Spinal cord (tissue), 10 donors: ENCODE data around the gene GIGYF2. TPM values are rescaled to one million over a fixed set of nuclear protein-coding genes. Genes with fewer than 3 reads are reported as not detected.
A peak's percentile ranks its signal among the peaks of the same experiment; 100 is the strongest.

ENCODE experiments used
- DNase-seq, 6 donors: peaks; one replicate each; pipeline versions ENCODE4 v3.0.0 to v3.0.0-alpha.2; 2013 to 2015; ENCODE audit warnings: low spot score in 6 of 6, low read depth in 4 of 6
- H3K27ac ChIP-seq: one replicate; pipeline ENCODE4 v1.5.1; 2013; ENCODE audit warnings: low read depth, low read length, control low read depth
- H3K27me3 ChIP-seq: one replicate; pipeline ENCODE4 v1.6.1; 2013; ENCODE audit warnings: low read length; ENCODE audit not compliant: control insufficient read depth, insufficient read depth
- H3K36me3 ChIP-seq: one replicate; pipeline ENCODE4 v1.6.1; 2013; ENCODE audit warnings: low read length; ENCODE audit not compliant: control insufficient read depth, insufficient read depth
- H3K4me1 ChIP-seq: one replicate; pipeline ENCODE4 v1.6.1; 2013; ENCODE audit warnings: low read length; ENCODE audit not compliant: control insufficient read depth, insufficient read depth
- H3K4me3 ChIP-seq: one replicate; pipeline ENCODE4 v1.5.1; 2013; ENCODE audit warnings: low read depth, low read length, control low read depth
- H3K9me3 ChIP-seq: one replicate; pipeline ENCODE4 v1.6.1; 2013; ENCODE audit warnings: low read length; ENCODE audit not compliant: control insufficient read depth, insufficient read depth
- WGBS: methylation state at CpG from one replicate; pipeline ENCODE4 v1.1.5; 2013; ENCODE audit warnings: missing lambda C conversion rate; ENCODE audit not compliant: insufficient coverage; 5-methylcytosine and 5-hydroxymethylcytosine counted together
- polyA plus RNA-seq, 2 donors: library from polyadenylated mRNA; unstranded; fragments of 120-200 nt; gene quantifications; one replicate each; pipeline ENCODE4 v1.2.1, GENCODE V29; 2013; ENCODE audit not compliant: insufficient read length in 2 of 2
- total RNA-seq, 2 donors: library from RNA; depleted of rRNA in 1 of 2; stranded (reverse); fragments of 120-200 nt in 1 of 2; fragments of >200 nt in 1 of 2; gene quantifications; one replicate each; pipeline versions ENCODE4 v1.2.3 to v1.2.4, GENCODE V29; 2013 to 2014
- donor health status: healthy.

The GIGYF2 gene
- total and polyA plus RNA-seq, 4 donors = 38.9 to 98.7 (median 65.5) TPM

DNA sequence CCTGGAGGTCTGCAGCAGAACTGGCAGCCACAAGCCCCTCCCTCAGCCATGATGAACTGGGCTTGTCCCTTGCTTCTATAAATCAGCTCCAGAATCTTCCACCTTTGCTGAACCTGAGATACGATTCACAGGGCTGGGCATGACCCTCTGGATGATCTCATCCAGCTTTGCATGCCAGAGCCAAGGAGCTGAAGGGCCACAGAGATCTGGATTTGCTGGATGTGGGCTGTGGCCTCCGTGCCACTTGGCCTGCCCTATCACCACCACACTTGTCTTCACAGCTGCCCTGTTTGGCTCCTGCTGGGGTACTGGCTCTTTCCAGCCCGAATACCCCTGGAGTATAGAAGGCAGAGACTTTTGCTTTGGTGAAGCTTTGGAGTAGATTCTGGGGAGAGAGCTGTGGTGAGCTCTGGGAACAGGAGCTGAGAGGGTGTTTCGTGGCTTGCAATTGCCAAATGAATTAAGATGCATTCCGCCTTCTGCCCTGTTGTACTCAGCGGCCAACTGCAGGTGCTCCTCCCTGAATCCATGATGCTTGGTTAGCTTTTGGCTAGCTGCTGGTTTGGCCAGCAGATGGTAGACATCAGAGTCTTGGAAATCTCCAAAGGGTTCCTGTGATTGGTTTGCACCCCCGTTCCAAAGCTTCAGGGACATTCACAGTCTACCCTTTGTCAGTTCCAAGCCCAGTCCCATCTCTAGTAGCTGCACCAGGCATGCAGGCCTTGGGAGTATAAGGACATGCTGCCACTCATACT lies 30.9 kb upstream of the GIGYF2 start:
- peaks cover 7% of the 10 kb centered on the region for H3K36me3 ChIP-seq
- no peak overlapping the region for H3K4me3 ChIP-seq
- no peak overlapping the region for H3K27ac ChIP-seq
- peaks cover 16% of the 10 kb centered on the region for H3K4me1 ChIP-seq
- no peaks in the 10 kb centered on the region for H3K9me3 ChIP-seq
- WGBS = 51% methylated on average over 5 of the region's 7 CpGs
- no peaks in the 10 kb centered on the region for H3K27me3 ChIP-seq
- DNase-seq = no peak

DNA sequence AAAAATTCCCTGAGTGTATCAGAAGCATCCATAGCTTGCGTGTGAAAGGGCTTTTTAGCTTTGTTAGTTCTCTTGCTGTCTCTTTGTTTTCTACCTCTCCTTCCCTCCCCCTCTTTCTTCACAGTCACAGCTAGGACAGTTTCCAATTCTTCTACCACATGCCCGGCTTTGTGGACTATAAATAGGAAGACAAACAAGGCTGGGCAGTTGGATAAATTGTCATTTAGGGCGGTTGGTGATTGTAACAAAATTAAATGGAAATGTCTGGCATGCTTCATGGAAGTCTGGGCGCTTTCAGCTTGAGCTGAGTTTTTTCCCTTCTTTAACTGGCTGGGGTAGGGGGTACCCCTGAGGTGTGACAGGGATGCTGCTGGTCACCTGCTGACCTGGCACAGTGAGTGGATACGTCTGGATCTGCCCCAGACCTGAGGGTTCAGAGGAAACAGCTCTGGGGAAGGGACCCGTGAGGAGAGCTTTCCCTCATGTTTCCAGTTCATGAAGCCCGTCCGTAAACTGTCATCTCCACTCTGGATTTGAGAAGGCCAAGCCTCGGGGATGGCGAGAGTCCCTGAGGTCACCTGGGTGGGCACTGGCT lies 29.0 kb upstream of the GIGYF2 start:
- H3K27ac ChIP-seq = no peak overlapping the region
- H3K4me3 ChIP-seq = no peak overlapping the region
- peak in 4 of 6 donors; percentile 15 to 76 (median 60) for DNase-seq
- no peaks in the 10 kb centered on the region for H3K9me3 ChIP-seq
- peaks cover 10% of the 10 kb centered on the region for H3K36me3 ChIP-seq
- WGBS = 40% methylated on average over 3 of the region's 10 CpGs
- H3K27me3 ChIP-seq = no peaks in the 10 kb centered on the region
- H3K4me1 ChIP-seq = peaks cover 16% of the 10 kb centered on the region

DNA sequence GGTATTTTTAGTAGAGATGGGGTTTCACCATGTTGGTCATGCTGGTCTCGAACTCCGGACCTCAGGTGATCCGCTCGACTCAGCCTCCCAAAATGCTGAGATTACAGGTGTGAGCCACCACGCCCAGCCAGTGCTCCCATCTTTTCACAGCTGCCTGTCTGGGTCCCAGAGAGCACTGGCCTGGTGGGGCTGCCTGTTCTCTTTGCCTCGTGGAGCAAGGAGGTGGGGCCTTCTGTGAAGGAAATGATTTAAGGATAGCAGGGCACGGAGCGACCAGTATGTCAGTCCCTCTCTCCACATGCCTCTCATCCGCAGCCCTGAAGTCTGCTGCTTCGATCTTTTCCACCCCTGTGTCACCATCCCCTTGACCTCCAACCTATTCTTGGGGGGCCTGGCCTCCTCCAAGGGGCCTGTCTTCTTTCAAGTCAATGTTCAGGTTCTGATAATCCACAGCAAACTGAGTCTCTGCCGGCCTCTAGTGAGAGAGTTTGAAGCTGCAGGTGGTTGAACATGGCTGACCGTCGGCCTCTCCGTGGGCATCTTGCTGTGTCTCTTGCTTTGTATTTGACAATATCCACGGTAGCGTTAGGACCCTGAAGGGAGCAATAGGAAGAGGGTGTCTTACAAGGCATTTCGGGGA lies 28.2 kb upstream of the GIGYF2 start:
- peaks cover 11% of the 10 kb centered on the region for H3K36me3 ChIP-seq
- H3K27ac ChIP-seq = no peak overlapping the region
- no peaks in the 10 kb centered on the region for H3K9me3 ChIP-seq
- DNase-seq = peak in 2 of 6 donors; percentile 42 to 54
- 70% methylated on average over 11 of the region's 17 CpGs for WGBS
- H3K27me3 ChIP-seq = no peaks in the 10 kb centered on the region
- peaks cover 16% of the 10 kb centered on the region for H3K4me1 ChIP-seq
- H3K4me3 ChIP-seq = no peak overlapping the region

DNA sequence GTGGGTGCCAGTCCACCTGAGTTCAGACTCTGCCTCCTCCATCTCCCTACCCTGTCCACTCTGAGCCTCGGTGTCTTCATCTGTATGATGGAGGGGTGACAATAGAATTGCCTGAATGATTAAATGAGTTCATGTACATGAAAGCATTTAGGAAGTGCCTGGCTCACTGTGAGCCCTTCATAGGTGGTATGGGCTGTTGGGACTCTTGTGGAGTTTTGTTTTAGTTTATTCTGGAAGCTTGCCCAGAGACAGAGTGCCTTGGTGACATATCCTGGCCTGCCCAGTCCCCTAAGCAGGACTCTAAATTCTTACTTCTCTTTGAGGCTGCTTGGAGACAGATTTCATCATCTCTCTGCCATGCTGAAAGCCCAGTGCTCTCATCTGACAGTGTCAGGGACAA lies 24.5 kb upstream of the GIGYF2 start:
- no peak overlapping the region for H3K27ac ChIP-seq

DNA sequence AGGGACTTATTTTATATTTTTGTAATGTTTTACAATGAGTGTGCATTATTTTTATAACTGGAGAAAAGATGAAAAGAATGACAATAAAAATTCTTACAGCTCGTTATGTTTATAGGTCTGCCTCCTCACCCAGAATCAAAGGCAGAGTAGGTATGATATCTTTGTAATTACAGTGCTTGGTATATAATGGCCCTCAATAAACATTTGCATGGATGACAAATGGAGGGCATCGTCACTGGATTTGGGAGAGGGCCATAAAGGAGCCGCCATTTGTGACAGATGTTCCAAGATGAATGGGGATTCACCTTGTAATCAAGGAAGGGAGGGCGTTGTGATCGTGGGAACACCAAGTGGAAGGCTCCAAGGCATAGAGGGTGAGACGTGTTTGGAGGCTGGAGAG lies 22.6 kb upstream of the GIGYF2 start:
- H3K36me3 ChIP-seq = peaks cover 12% of the 10 kb centered on the region
- H3K4me3 ChIP-seq = no peak overlapping the region
- 60% methylated on average over 4 of the region's 6 CpGs for WGBS
- H3K27ac ChIP-seq = no peak overlapping the region
- H3K27me3 ChIP-seq = no peaks in the 10 kb centered on the region
- no peaks in the 10 kb centered on the region for H3K9me3 ChIP-seq
- DNase-seq = no peak
- H3K4me1 ChIP-seq = no peaks in the 10 kb centered on the region

More for the DNA sequence above, 24.5 kb upstream of the GIGYF2 start:
- Histone ChIP-seq H3K9me3 (no peaks in the 10 kb centered on the region), H3K4me3 (no peak overlapping the region), H3K4me1 (peaks cover 10% of the 10 kb centered on the region), H3K27me3 (no peaks in the 10 kb centered on the region), H3K36me3 (peaks cover 12% of the 10 kb centered on the region)
- no CpG with 5 or more reads among the region's 1 CpG for WGBS
- no peak for DNase-seq

DNA sequence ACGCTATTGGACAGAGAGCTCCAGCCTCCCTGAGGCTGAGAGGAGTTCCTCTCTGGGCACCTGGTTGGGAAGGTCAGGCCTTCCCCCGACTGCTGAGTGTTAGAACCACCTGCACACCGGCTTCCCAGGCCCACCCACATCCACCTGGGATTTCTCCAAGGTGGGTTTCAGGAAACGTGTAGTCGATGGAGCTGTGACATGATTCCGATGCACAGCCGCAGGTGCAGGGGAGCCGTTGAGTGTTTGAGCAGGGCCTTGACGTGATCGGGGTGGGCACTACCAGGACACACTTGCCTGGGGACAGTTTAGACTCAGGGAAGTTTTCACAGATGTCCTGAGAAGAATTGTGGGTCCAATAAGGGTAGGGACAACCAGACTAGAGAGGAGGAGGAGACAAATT lies 21.8 kb upstream of the GIGYF2 start:
- Histone ChIP-seq H3K4me1 (no peaks in the 10 kb centered on the region), H3K36me3 (peaks cover 12% of the 10 kb centered on the region), H3K27ac (no peak overlapping the region), H3K9me3 (no peaks in the 10 kb centered on the region), H3K4me3 (no peak overlapping the region), H3K27me3 (no peaks in the 10 kb centered on the region)
- no peak for DNase-seq
- 94% methylated on average over 9 of the region's 10 CpGs for WGBS

DNA sequence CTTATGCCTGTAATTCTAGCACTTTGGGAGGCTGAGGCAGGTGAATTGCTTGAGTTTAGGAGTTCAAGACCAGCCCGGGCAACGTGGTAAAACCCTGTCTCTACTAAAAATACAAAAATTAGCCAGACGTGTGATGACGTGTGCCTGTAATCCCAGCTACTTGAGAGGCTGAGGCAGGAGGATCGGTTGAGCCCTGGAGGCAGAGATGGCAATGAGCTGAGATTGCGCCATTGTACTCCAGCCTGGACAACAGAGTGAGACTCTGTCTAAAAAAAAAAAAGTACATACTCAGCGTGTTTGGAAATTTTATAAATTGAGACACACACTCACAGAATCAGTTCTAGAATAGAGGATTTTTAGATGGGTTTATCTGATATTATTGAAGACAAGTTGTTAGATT lies 17.1 kb upstream of the GIGYF2 start:
- Histone ChIP-seq H3K27me3 (no peaks in the 10 kb centered on the region), H3K9me3 (no peaks in the 10 kb centered on the region), H3K4me3 (no peak overlapping the region), H3K4me1 (no peaks in the 10 kb centered on the region), H3K27ac (no peak overlapping the region), H3K36me3 (peaks cover 4% of the 10 kb centered on the region)
- no peak for DNase-seq
- 100% methylated on average over 2 of the region's 7 CpGs for WGBS

DNA sequence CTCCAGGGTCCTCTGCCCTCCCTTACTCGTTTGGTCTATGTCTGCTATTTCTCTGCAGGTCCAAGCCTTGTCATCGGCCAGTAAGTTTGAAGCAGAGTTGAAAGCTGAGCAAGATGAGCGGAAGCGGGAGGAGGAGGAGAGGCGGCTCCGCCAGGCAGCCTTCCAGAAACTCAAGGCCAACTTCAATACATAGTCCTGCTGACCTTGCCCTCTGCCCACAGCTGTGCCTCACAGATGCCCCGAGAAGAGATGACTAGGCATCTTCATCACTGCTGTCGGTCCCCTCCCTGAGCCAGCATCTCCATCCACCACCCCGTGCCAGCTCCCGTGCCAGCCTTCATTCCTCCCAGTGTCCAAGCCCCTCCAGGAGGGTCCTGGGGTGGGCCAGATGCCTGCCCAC lies 15.6 kb upstream of the GIGYF2 start:
- H3K27ac ChIP-seq = no peak overlapping the region
- no peaks in the 10 kb centered on the region for H3K27me3 ChIP-seq
- 87% methylated on average over 10 of the region's 10 CpGs for WGBS

DNA sequence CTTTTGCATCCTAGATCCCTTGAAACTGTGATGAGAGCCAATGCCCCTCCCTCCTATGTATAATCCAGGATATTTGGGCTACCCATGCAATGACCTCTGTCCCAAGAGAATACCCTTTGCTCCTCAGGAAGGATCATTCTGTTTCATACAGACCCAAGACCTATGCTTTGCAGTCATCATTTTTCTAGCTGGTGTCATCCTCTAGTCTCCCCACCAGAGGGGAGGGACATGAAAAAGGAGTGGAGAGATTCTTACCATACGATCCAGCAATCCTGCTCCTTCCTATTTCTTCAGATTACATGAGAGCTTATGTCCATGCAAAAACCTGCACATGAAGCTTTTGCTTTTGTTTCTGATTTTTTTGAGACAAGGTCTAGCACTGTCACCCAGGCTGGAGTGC lies 13.8 kb upstream of the GIGYF2 start:
- Histone ChIP-seq H3K27ac (no peak overlapping the region), H3K9me3 (no peaks in the 10 kb centered on the region), H3K4me3 (no peak overlapping the region), H3K27me3 (no peaks in the 10 kb centered on the region), H3K36me3 (no peaks in the 10 kb centered on the region), H3K4me1 (no peaks in the 10 kb centered on the region)
- no peak for DNase-seq
- WGBS = no CpG with 5 or more reads among the region's 1 CpG

More for the DNA sequence above, 15.6 kb upstream of the GIGYF2 start:
- DNase-seq = no peak
- H3K4me1 ChIP-seq = no peaks in the 10 kb centered on the region
- no peak overlapping the region for H3K4me3 ChIP-seq
- no peaks in the 10 kb centered on the region for H3K36me3 ChIP-seq
- H3K9me3 ChIP-seq = no peaks in the 10 kb centered on the region
